CD4-positive, alpha-beta T cell treated with Interleukin-15 for 4 hours (primary cell): ENCODE measurements around the gene GRIK4.

Experiments
- DNase-seq: peaks from one replicate; pipeline ENCODE4 v3.0.0-alpha.2; 2020; ENCODE audit warnings: low spot score

The GRIK4 gene

GRCh38 chr11:120883404-120884080 is 372.0 kb downstream of the GRIK4 start:
- no peak for DNase-seq

- DNase-seq, result no peak
These were observed 372.8 kb downstream of the GRIK4 start for GRCh38 chr11:120884154-120885020.

- no peak for DNase-seq
These were observed 379.2 kb downstream of the GRIK4 start for GRCh38 chr11:120890609-120891320.

GRCh38 chr11:120893440-120894201 is 382.1 kb downstream of the GRIK4 start:
- no peak for DNase-seq

GRCh38 chr11:120894202-120894985 is 382.8 kb downstream of the GRIK4 start:
- DNase-seq, result no peak

GRCh38 chr11:120896687-120897086 is 385.1 kb downstream of the GRIK4 start:
- no peak for DNase-seq

- DNase-seq, result no peak
These were observed 387.0 kb downstream of the GRIK4 start for GRCh38 chr11:120898568-120898967.

DNA sequence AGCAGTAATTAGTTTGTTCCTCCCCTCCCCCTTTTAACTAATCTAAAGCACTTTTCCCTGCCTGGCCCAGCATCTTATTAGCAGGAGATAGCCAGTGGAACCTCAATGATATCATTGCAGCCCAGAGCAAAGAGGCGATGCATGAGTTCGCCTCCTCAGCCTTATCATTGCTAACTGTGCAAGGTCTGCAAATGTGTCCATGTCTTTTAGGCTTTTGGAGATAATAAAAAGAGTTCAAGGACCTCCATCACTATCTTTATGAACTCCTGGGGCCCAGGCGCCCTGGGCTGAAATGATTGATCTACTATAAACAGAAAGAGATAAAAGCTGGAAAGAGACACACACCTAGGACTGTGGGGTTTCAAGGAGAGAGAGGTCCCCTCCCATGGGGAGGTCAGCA is 388.2 kb downstream of the GRIK4 start:
- DNase-seq, result no peak

DNA sequence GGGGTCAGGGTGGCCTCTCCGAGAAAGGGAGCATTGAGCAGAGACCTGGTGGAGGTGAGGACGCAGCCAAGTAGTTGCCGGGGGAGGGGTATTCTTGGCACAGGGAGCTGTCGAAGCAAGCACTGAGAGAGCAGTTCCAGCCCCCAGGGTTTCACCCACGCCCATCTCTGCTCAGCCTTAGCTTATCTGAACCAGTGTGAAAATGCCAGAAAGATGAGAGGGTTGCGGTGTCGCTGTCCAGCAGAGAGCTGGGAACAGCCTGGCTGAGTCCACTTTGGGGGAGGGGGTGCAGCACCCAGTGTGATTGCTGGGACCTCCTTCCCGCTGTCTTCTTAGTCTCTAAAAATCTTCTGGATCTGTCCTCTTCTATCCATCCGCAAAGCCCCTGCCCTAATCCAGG is 389.1 kb downstream of the GRIK4 start:
- DNase-seq, result no peak

GRCh38 chr11:120903686-120904085 is 392.1 kb downstream of the GRIK4 start:
- no peak for DNase-seq

DNA sequence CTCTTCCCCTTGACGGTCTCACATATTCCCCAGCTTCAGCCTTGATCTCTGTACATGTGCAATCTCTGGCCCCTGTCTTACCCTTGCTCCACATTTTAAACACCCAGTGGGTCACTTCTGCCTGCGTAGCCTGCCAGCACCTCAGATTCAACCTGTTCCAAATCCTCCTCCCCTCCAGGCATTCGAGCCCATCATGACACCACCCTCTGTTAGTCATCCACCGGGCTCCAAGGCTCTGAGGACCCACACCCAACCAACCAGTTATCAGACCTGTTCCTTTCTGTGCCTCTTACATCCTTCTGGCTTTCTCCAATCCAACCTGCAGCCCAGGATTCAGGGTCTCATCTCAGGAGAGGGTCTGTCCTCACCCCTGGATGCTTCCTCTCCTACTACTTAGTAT is 392.6 kb downstream of the GRIK4 start:
- DNase-seq, result no peak

- no peak for DNase-seq
These were observed 395.2 kb downstream of the GRIK4 start for GRCh38 chr11:120906766-120907165.

GRCh38 chr11:120907971-120908370 is 396.4 kb downstream of the GRIK4 start:
- DNase-seq, result no peak

DNA sequence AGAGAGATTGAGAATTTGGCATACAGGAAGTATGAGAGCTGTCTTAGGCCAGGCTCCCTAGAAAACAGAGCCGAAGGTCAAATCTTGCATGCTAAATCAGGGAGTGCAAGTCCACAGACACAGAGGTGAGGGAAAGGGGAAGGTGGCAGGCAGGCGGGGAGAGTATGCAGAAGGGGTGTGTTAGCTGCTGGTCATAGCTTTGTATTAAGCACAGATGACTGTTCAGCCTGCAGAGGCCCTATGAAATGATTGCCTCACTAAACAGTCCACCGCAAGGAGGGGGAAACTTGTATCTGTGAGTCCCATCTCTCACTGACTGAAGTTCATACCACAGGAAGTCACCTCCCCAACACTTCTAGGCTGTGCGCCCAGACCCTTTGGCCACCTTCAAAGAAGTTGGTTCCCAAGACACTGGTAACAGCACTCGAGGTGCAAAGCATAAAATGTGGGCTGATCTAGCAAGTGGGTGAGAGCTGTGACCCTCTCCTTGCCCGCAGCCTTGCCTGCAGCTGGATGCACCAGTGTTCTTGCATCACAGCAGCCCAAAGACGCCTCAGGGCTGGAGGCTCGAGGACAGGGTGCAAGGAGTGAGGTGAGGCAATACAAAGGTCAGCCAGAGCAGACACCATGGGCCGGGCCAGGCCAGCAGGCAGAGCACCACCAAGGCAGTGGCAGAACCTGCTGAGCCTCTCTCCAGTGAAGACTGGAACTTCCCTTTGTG is 397.1 kb downstream of the GRIK4 start:
- no peak for DNase-seq

GRCh38 chr11:120909676-120910416 is 398.3 kb downstream of the GRIK4 start:
- no peak for DNase-seq

DNA sequence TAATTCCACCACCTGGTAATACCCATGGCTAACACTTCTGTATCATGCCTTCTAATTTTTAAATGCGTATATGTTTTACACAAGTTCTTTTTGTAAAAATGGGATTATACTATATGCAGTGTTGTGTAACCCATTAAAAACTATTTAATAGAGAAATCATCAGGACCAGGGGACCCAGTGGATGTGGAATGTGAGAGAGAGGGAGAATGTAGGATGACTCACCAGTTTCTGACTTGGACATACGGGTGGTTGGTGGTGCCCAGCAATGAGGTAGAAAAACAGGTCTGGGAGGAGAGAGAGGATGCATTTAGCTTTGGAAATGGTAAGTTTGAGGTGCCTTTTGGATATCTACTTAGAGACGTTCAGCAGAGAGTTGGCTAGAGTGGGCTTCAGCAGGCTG is 400.4 kb downstream of the GRIK4 start:
- DNase-seq, result no peak

- DNase-seq, result no peak
These were observed 401.0 kb downstream of the GRIK4 start for GRCh38 chr11:120912504-120912903.

GRCh38 chr11:120912915-120913314 is 401.4 kb downstream of the GRIK4 start:
- no peak for DNase-seq

- DNase-seq, result no peak
These were observed 402.5 kb downstream of the GRIK4 start for GRCh38 chr11:120914021-120914420.

GRCh38 chr11:120914601-120915000 is 403.1 kb downstream of the GRIK4 start:
- DNase-seq, result no peak
